Upper lobe of right lung (tissue), 1 donor: ENCODE data around the gene SCEL. TPM values are rescaled to one million over a fixed set of nuclear protein-coding genes. Genes with fewer than 3 reads are reported as not detected.

Experiments used
- ATAC-seq: fragments of 200-7000 bp; cut with Tn5 transposase; one replicate; pipeline ENCODE4 v1.9.1; 2020; ENCODE audit warnings: mild to moderate bottlenecking, moderate library complexity
- DNase-seq: peaks from one replicate; pipeline ENCODE4 v3.0.0-alpha.2; 2020
- H3K27ac ChIP-seq: fragments of 200-600 bp; one replicate; pipeline ENCODE4 v1.8.0; 2022
- H3K27me3 ChIP-seq: fragments of 200-600 bp; one replicate; pipeline ENCODE4 v1.8.0; 2022; ENCODE audit warnings: mild to moderate bottlenecking
- H3K36me3 ChIP-seq: fragments of 200-600 bp; one replicate; pipeline ENCODE4 v1.8.0; 2022
- H3K4me1 ChIP-seq: fragments of 200-600 bp; one replicate; pipeline ENCODE4 v1.8.0; 2022
- H3K4me3 ChIP-seq: fragments of 200-600 bp; one replicate; pipeline ENCODE4 v1.8.0; 2022; ENCODE audit warnings: mild to moderate bottlenecking
- H3K9me3 ChIP-seq: fragments of 200-600 bp; one replicate; pipeline ENCODE4 v1.8.0; 2022
- CTCF ChIP-seq: fragments of 200-600 bp; IDR thresholded peaks from one replicate; pipeline ENCODE4 v1.8.0; 2022; ENCODE audit warnings: antibody characterized with exemption
- intact Hi-C: fragments of 100-400 bp; cut with DNase I; formaldehyde crosslinking; loops from one replicate; pipeline ENCODE4 v1.11.0; 2022
- total RNA-seq: library from RNA; stranded (reverse); fragmentation: NEBNext Ultra II Directional; extraction: Animal tissue kit (Norgen Biotek cat#: 25700); gene quantifications from one replicate; pipeline ENCODE4 v1.2.1, GENCODE V29; 2021
- donor health status: DM: no; HTN: yes; CAD: no; lungs with severe emphysema.

The SCEL gene
- total RNA-seq, 1 donor from 2014 or later: 109 TPM

- peaks cover 15% of the 10 kb centered on the region for H3K4me1 ChIP-seq
- TF ChIP-seq CTCF: no peak
- H3K9me3 ChIP-seq: no peaks in the 10 kb centered on the region
- DNase-seq: no peak
- no peaks in the 10 kb centered on the region for H3K27me3 ChIP-seq
- no peak overlapping the region for H3K4me3 ChIP-seq
- no peaks in the 10 kb centered on the region for H3K36me3 ChIP-seq
- ATAC-seq: peak; percentile 53
- H3K27ac ChIP-seq: no peak overlapping the region
- intact Hi-C loops: no loop called here
Measured at GRCh38 chr13:77545626-77546412, 10.3 kb downstream of the SCEL start.

- Histone ChIP-seq H3K27ac (no peak overlapping the region), H3K36me3 (no peaks in the 10 kb centered on the region), H3K9me3 (no peaks in the 10 kb centered on the region), H3K27me3 (no peaks in the 10 kb centered on the region), H3K4me1 (peaks cover 15% of the 10 kb centered on the region), H3K4me3 (no peak overlapping the region)
- TF ChIP-seq CTCF: no peak
- DNase-seq (no peak), ATAC-seq (no peak)
- intact Hi-C loops: no loop called here
Measured at GRCh38 chr13:77548095-77548494, 12.6 kb downstream of the SCEL start.

GRCh38 chr13:77548594-77548993 is 13.1 kb downstream of the SCEL start:
- H3K4me3 ChIP-seq: no peak overlapping the region
- intact Hi-C loops: no loop called here
- H3K27ac ChIP-seq: no peak overlapping the region
- H3K4me1 ChIP-seq: peaks cover 15% of the 10 kb centered on the region
- DNase-seq (no peak), ATAC-seq (no peak)
- no peaks in the 10 kb centered on the region for H3K9me3 ChIP-seq
- no peaks in the 10 kb centered on the region for H3K36me3 ChIP-seq
- no peak for TF ChIP-seq CTCF
- H3K27me3 ChIP-seq: no peaks in the 10 kb centered on the region

- ATAC-seq: peak; percentile 86
- intact Hi-C loops: no loop called here
Measured at GRCh38 chr13:77554069-77554468, 18.6 kb downstream of the SCEL start.

GRCh38 chr13:77555246-77555645 is 19.7 kb downstream of the SCEL start:
- intact Hi-C loops: no loop called here
- no peak overlapping the region for H3K27ac ChIP-seq
- peak; percentile 42 for ATAC-seq

More at GRCh38 chr13:77554069-77554468, 18.6 kb downstream of the SCEL start:
- DNase-seq: no peak
- Histone ChIP-seq H3K36me3 (no peaks in the 10 kb centered on the region), H3K4me1 (peaks cover 3% of the 10 kb centered on the region), H3K27me3 (no peaks in the 10 kb centered on the region), H3K4me3 (no peak overlapping the region), H3K27ac (no peak overlapping the region), H3K9me3 (no peaks in the 10 kb centered on the region)
- TF ChIP-seq CTCF: no peak

More at GRCh38 chr13:77555246-77555645, 19.7 kb downstream of the SCEL start:
- no peaks in the 10 kb centered on the region for H3K9me3 ChIP-seq
- TF ChIP-seq CTCF: no peak
- H3K4me3 ChIP-seq: no peak overlapping the region
- no peaks in the 10 kb centered on the region for H3K36me3 ChIP-seq
- DNase-seq: no peak
- no peaks in the 10 kb centered on the region for H3K27me3 ChIP-seq
- H3K4me1 ChIP-seq: peaks cover 3% of the 10 kb centered on the region
